HepG2 (cell line): ENCODE results near the gene SIX5. TPM values are rescaled to one million over a fixed set of nuclear protein-coding genes. Genes with fewer than 3 reads are reported as not detected.

ENCODE experiments used
- ARID4A ChIP-seq: sonication (generic); formaldehyde crosslinking; IDR thresholded peaks from 2 replicates; pipeline ENCODE4 v1.5.0; 2020; ENCODE audit warnings: mild to moderate bottlenecking, missing genetic modification reagents, borderline replicate concordance
- BRCA1 ChIP-seq: sonication (generic); formaldehyde crosslinking; IDR thresholded peaks from 2 replicates; pipeline ENCODE4 v1.4.0; 2020; ENCODE audit warnings: missing genetic modification reagents
- MAX ChIP-seq: IDR thresholded peaks from 2 replicates; pipeline ENCODE4 v1.6.1; 2012; ENCODE audit warnings: inconsistent platforms
- MLX ChIP-seq: IDR thresholded peaks from 2 replicates; pipeline ENCODE4 v1.6.1; 2016
- MNT ChIP-seq: fragments of 450-650 bp; IDR thresholded peaks from 2 replicates; pipeline ENCODE4 v1.6.1; 2016
- MYC ChIP-seq: sonication (generic); formaldehyde crosslinking; IDR thresholded peaks from 2 replicates; pipeline ENCODE4 v1.9.0; 2021; ENCODE audit warnings: missing genetic modification reagents, borderline replicate concordance
- RFX1 ChIP-seq: fragments of 450-650 bp; IDR thresholded peaks from 2 replicates; pipeline ENCODE4 v1.6.1; 2017
- RNF219 ChIP-seq: sonication (generic); formaldehyde crosslinking; IDR thresholded peaks from 2 replicates; pipeline ENCODE4 v1.5.0; 2020; ENCODE audit warnings: mild to moderate bottlenecking, missing genetic modification reagents
- USF2 ChIP-seq, 2 experiments: sonication (generic) in 1 of 2; formaldehyde crosslinking in 1 of 2; IDR thresholded peaks; 2 replicates each; pipeline versions ENCODE4 v1.5.1 to v1.6.1; 2011 to 2020; ENCODE audit warnings: borderline replicate concordance in 1 of 2, low read depth in 1 of 2, low read length in 1 of 2, mild to moderate bottlenecking in 1 of 2, missing genetic modification reagents in 1 of 2, moderate library complexity in 1 of 2
- ZNF281 ChIP-seq: sonication (generic); formaldehyde crosslinking; IDR thresholded peaks from 2 replicates; pipeline ENCODE4 v1.4.0; 2020; ENCODE audit warnings: missing genetic modification reagents, borderline replicate concordance
- ZNF781 ChIP-seq: sonication (generic); formaldehyde crosslinking; IDR thresholded peaks from 2 replicates; pipeline ENCODE4 v1.5.1; 2020; ENCODE audit warnings: borderline replicate concordance, mild to moderate bottlenecking, missing genetic modification reagents; ENCODE audit errors: not compliant biosample characterization
- ZNF788 ChIP-seq: sonication (generic); formaldehyde crosslinking; IDR thresholded peaks from 2 replicates; pipeline ENCODE4 v1.5.0; 2020; ENCODE audit warnings: mild to moderate bottlenecking, missing genetic modification reagents, borderline replicate concordance
- ZSCAN31 ChIP-seq: sonication (generic); formaldehyde crosslinking; IDR thresholded peaks from 2 replicates; pipeline ENCODE4 v1.5.0; 2020; ENCODE audit warnings: low read depth, mild to moderate bottlenecking, missing genetic modification reagents
- polyA plus RNA-seq, 8 experiments: library from polyadenylated mRNA; depleted of rRNA in 3 of 8; stranded (reverse) in 7 of 8; unstranded in 1 of 8; fragments of >200 nt; fragmentation: Illumina TruSeq in 4 of 8; extraction: Trizol in 4 of 8; gene quantifications; 2 replicates each; pipeline versions ENCODE4 v1.2.1 to v1.2.3, GENCODE V29; 2011 to 2016; ENCODE audit warnings: low read depth in 4 of 8, missing spikeins in 1 of 8, mixed read lengths in 1 of 8; ENCODE audit not compliant: insufficient read depth in 1 of 8
- total RNA-seq, 5 experiments: library from RNA; depleted of rRNA; stranded (reverse); fragments of >200 nt; fragmentation: Illumina TruSeq; extraction: Trizol; gene quantifications; 2 replicates each; pipeline ENCODE4 v1.2.3, GENCODE V29; 2016; ENCODE audit warnings: low read depth in 1 of 5

SIX5 gene
- total and polyA plus RNA-seq, 2 of the 13 experiments (the other 11 are each of a cell fraction or from before 2014, with no cell fraction given), result 7.7 to 10.5 TPM

GRCh38 chr19:45767410-45767880 is 1.6 kb downstream of the SIX5 start (continued):
- TF ChIP-seq MAX (peak; percentile 51; the same call in 1 of the 2 replicates), ZSCAN31 (peak; percentile 80; the same call in 1 of the 2 replicates), USF2 (IDR thresholded peaks at IDR 0.05; ENCODE audit: low read depth, low read length) (no peak), USF2 (CRISPR knock-in tag; IDR thresholded peaks at IDR 0.05; ENCODE audit: borderline replicate concordance) (0 out of 2 replicates have a peak, but pooled peaks have one; percentile 16), RFX1 (no peak), ZNF781 (CRISPR knock-in tag) (peak; percentile 6), MNT (peak; percentile 51), ARID4A (peak; percentile 63), MYC (peak; percentile 47), ZNF281 (CRISPR knock-in tag) (peak; percentile 36; the same call in 1 of the 2 replicates), BRCA1 (CRISPR knock-in tag) (no peak), ZNF788 (CRISPR knock-in tag) (peak; percentile 66; the same call in 1 of the 2 replicates), RNF219 (CRISPR knock-in tag) (0 out of 2 replicates have a peak, but pooled peaks have one; percentile 67), MLX (CRISPR knock-in tag) (0 out of 2 replicates have a peak, but pooled peaks have one; percentile 4)
